Activated T-cell treated with anti-CD3 and anti-CD28 coated beads, Interleukin-2, amount 50 U/mL, for 4 hours (primary cell): ENCODE measurements around the gene DLG1. TPM values are rescaled to one million over a fixed set of nuclear protein-coding genes. Genes with fewer than 3 reads are reported as not detected.

ENCODE experiments used
- ATAC-seq, 2 donors: fragments of 200-7000 bp; cut with Tn5 transposase; one replicate each; pipeline ENCODE4 v1.10.0; 2021
- DNase-seq: peaks from one replicate; pipeline ENCODE4 v3.0.0-alpha.2; 2020
- H3K27me3 Mint-ChIP-seq: one replicate; pipeline ENCODE4 v1.8.0; 2021; ENCODE audit warnings: low read depth, mixed read lengths
- H3K36me3 Mint-ChIP-seq: one replicate; pipeline ENCODE4 v1.8.0; 2022; ENCODE audit warnings: mixed read lengths; ENCODE audit not compliant: insufficient read depth
- H3K4me1 Mint-ChIP-seq: one replicate; pipeline ENCODE4 v1.8.0; 2021; ENCODE audit warnings: low read depth, mixed read lengths
- H3K4me3 Mint-ChIP-seq: one replicate; pipeline ENCODE4 v1.8.0; 2021; ENCODE audit warnings: mild to moderate bottlenecking, moderate library complexity, mixed read lengths
- H3K9me3 Mint-ChIP-seq: one replicate; pipeline ENCODE4 v1.8.0; 2021; ENCODE audit warnings: mixed read lengths
- total RNA-seq, 3 donors: library from RNA; stranded (reverse); gene quantifications; one replicate each; pipeline ENCODE4 v1.2.1, GENCODE V29; 2021

The DLG1 gene
- total RNA-seq, 3 donors from 2014 or later, result 42.3 to 44.3 (median 44.3) TPM

DNA sequence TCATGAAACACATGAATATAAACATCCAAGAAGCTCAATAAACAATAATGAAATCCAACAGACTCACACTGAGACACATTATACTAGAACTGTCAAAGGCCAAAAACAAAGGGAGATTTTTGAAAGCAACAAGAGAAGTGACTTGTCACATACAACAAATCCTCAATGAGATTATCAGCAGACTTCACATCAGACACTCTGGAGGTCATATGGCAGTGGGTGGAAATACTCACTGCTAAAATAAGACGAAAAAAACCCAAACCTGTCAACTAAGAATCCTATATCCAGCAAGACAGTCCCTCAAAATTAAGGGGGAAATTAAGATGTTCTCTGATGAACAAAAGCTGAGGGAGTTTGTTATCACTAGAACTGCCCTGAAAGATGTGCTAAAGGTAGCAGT lies 143.4 kb downstream of the DLG1 start:
- Mint-ChIP-seq H3K4me1 (peaks cover 2% of the 10 kb centered on the region), H3K36me3 (peaks cover 42% of the 10 kb centered on the region), H3K27me3 (no peaks in the 10 kb centered on the region), H3K9me3 (peaks cover 34% of the 10 kb centered on the region), H3K4me3 (no peak overlapping the region)
- DNase-seq (no peak), ATAC-seq (no peak)

- Mint-ChIP-seq H3K9me3 (peaks cover 21% of the 10 kb centered on the region), H3K36me3 (peaks cover 38% of the 10 kb centered on the region), H3K4me3 (no peak overlapping the region), H3K27me3 (no peaks in the 10 kb centered on the region), H3K4me1 (peaks cover 6% of the 10 kb centered on the region)
- ATAC-seq (no peak), DNase-seq (no peak)
Observed at GRCh38 chr3:197151580-197151979, 146.8 kb downstream of the DLG1 start.

- DNase-seq, result no peak
- Mint-ChIP-seq H3K27me3 (no peaks in the 10 kb centered on the region), H3K4me3 (no peak overlapping the region), H3K4me1 (peaks cover 10% of the 10 kb centered on the region), H3K9me3 (peaks cover 3% of the 10 kb centered on the region), H3K36me3 (peaks cover 22% of the 10 kb centered on the region)
- no peak for ATAC-seq
Observed at GRCh38 chr3:197149528-197149927, 148.9 kb downstream of the DLG1 start.

GRCh38 chr3:197144188-197144587 lies 154.2 kb downstream of the DLG1 start:
- Mint-ChIP-seq H3K9me3 (no peaks in the 10 kb centered on the region), H3K4me3 (no peak overlapping the region), H3K36me3 (peaks cover 24% of the 10 kb centered on the region), H3K4me1 (peaks cover 12% of the 10 kb centered on the region), H3K27me3 (no peaks in the 10 kb centered on the region)
- DNase-seq (no peak), ATAC-seq (no peak)

DNA sequence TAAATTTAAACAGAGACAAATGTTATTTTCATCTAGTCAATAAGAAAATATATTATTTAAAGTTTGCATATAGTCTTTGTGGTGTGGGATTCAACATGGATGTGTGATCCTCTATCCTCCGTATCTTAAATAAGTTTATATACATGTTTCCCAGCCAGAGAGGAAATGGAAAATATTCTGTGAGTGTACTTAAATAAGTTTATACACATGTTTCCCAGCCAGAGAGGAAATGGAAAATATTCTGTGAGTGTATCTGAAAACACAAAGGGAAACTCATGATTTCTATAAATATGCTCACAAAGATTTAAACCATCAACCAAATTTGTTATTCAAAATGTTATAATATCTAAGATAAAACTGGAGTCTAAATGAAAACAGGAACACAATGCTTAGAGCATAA lies 158.8 kb downstream of the DLG1 start:
- H3K27me3 Mint-ChIP-seq, result no peaks in the 10 kb centered on the region
- H3K4me3 Mint-ChIP-seq, result no peak overlapping the region
- H3K4me1 Mint-ChIP-seq, result peaks cover 4% of the 10 kb centered on the region
- DNase-seq, result no peak
- ATAC-seq, result no peak
- peaks cover 10% of the 10 kb centered on the region for H3K9me3 Mint-ChIP-seq
- peaks cover 40% of the 10 kb centered on the region for H3K36me3 Mint-ChIP-seq

DNA sequence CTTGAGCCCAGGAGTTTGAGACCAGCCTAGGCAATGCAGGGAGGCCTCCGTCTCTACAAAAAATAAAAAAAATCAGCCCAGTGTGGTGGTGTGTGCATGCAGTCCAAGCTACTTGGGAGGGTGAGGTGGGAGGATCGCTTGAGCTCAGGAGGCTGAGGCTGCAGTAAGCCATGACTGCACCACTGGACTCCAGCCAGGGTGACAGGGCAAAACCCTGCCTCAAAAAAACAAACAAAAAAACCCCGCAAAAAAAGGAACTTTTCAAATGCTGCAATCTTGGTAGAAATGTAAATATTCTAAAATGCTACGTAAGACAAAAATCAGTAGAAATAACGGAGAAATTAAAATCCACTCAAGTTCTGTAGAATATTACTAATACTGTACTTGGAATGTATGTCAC lies 160.7 kb downstream of the DLG1 start:
- H3K4me3 Mint-ChIP-seq, result no peak overlapping the region
- peaks cover 4% of the 10 kb centered on the region for H3K4me1 Mint-ChIP-seq
- DNase-seq, result no peak
- peaks cover 49% of the 10 kb centered on the region for H3K36me3 Mint-ChIP-seq
- peaks cover 10% of the 10 kb centered on the region for H3K9me3 Mint-ChIP-seq
- no peaks in the 10 kb centered on the region for H3K27me3 Mint-ChIP-seq
- ATAC-seq, result no peak

GRCh38 chr3:197136744-197137143 lies 161.7 kb downstream of the DLG1 start:
- H3K9me3 Mint-ChIP-seq, result peaks cover 10% of the 10 kb centered on the region

DNA sequence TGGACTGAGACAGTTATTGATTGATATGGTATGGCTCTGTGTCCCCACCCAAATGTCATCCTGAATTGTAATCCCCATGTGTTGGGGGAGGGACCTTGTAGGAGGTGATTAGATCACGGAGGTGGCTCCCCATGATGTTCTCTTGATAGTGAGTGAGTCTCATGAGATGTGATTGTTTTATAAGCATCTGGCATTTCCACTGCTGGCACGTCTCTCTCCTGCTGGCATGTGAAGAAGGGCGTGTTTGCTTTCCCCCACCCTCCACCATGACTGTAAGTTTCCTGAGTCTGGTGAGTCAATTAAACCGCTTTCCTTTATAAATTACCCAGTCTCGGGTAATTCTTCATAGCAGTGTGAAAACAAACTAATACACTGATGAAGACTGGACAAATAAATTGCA lies 163.2 kb downstream of the DLG1 start:
- peaks cover 4% of the 10 kb centered on the region for H3K4me1 Mint-ChIP-seq
- DNase-seq, result no peak
- peaks cover 10% of the 10 kb centered on the region for H3K9me3 Mint-ChIP-seq
- H3K36me3 Mint-ChIP-seq, result peaks cover 50% of the 10 kb centered on the region
- ATAC-seq, result no peak
- H3K4me3 Mint-ChIP-seq, result no peak overlapping the region
- no peaks in the 10 kb centered on the region for H3K27me3 Mint-ChIP-seq

More at GRCh38 chr3:197136744-197137143, 161.7 kb downstream of the DLG1 start:
- no peaks in the 10 kb centered on the region for H3K27me3 Mint-ChIP-seq
- H3K36me3 Mint-ChIP-seq, result peaks cover 53% of the 10 kb centered on the region
- ATAC-seq, result no peak
- no peak for DNase-seq
- peaks cover 4% of the 10 kb centered on the region for H3K4me1 Mint-ChIP-seq
- H3K4me3 Mint-ChIP-seq, result no peak overlapping the region

- DNase-seq, result no peak
- H3K36me3 Mint-ChIP-seq, result peaks cover 50% of the 10 kb centered on the region
Observed at GRCh38 chr3:197132916-197133530, 165.4 kb downstream of the DLG1 start.

DNA sequence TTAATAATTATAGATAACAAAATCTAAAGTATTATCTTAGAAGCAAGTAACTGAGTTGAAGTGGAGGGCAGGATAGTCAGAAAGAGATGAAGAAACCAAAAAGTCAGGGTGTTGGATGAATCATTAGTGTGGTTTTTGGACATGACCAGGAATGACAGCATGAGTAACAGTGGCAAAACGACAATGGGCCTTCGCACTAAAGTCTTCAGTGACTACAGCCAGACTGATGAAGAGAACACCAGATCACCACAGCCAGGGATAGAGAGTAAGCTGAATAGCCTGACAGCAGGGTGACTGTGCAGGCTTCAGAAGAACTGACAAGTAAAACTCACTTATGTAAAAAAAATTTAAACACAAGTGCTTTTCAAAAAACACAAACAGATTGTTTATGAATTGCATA lies 172.8 kb downstream of the DLG1 start:
- Mint-ChIP-seq H3K4me1 (no peaks in the 10 kb centered on the region), H3K27me3 (no peaks in the 10 kb centered on the region), H3K9me3 (no peaks in the 10 kb centered on the region), H3K36me3 (peaks cover 19% of the 10 kb centered on the region), H3K4me3 (no peak overlapping the region)
- ATAC-seq (no peak), DNase-seq (no peak)

More at GRCh38 chr3:197132916-197133530, 165.4 kb downstream of the DLG1 start:
- peaks cover 10% of the 10 kb centered on the region for H3K9me3 Mint-ChIP-seq
- ATAC-seq, result no peak
- H3K4me3 Mint-ChIP-seq, result no peak overlapping the region
- H3K4me1 Mint-ChIP-seq, result no peaks in the 10 kb centered on the region
- H3K27me3 Mint-ChIP-seq, result no peaks in the 10 kb centered on the region

DNA sequence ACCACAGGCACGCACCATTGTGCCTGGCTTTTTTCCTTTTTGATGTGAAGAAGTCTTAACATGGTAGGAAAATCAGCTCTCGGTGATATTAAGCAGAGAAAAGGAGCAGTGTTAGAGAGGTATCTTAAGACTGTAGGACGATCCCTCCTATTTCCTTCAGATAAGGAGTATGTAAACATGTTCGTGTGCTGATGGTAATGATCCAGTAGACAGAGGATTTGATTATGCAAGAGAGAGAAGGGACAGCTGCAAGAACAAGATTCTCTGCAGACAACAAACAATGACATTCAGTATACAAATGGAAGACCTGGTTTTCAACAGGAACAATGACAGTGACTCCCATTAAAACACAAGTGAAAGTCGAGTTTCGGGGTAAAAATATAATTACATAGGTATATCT lies 173.7 kb downstream of the DLG1 start:
- H3K36me3 Mint-ChIP-seq, result peaks cover 20% of the 10 kb centered on the region
- no peak for ATAC-seq
- H3K9me3 Mint-ChIP-seq, result no peaks in the 10 kb centered on the region
- no peaks in the 10 kb centered on the region for H3K4me1 Mint-ChIP-seq
- H3K27me3 Mint-ChIP-seq, result no peaks in the 10 kb centered on the region
- no peak overlapping the region for H3K4me3 Mint-ChIP-seq
- no peak for DNase-seq

GRCh38 chr3:197122394-197122793 lies 176.0 kb downstream of the DLG1 start:
- ATAC-seq, result no peak
- Mint-ChIP-seq H3K4me1 (no peaks in the 10 kb centered on the region), H3K27me3 (no peaks in the 10 kb centered on the region)

DNA sequence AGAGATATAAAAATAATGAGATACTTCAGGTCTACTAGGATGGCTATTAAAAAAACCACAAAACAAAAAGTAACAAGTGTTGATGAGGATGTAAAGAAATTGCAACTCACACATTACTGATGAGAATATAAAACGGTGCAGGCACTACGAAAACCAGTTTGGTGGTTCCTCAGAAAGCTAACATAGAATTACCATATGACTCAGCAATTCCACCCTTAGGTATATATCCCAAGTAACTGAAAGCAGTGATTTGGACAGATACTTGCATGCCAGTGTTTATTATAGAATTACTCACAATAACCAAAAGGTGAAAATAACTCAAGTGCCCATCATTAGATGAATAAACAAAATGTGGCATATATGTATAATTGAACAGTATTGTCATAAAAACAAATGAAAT lies 181.3 kb downstream of the DLG1 start:
- Mint-ChIP-seq H3K9me3 (no peaks in the 10 kb centered on the region), H3K36me3 (peaks cover 33% of the 10 kb centered on the region), H3K27me3 (no peaks in the 10 kb centered on the region), H3K4me1 (peaks cover 2% of the 10 kb centered on the region), H3K4me3 (no peak overlapping the region)
- DNase-seq (no peak), ATAC-seq (no peak)

More at GRCh38 chr3:197122394-197122793, 176.0 kb downstream of the DLG1 start:
- Mint-ChIP-seq H3K9me3 (no peaks in the 10 kb centered on the region), H3K36me3 (peaks cover 21% of the 10 kb centered on the region), H3K4me3 (no peak overlapping the region)
- no peak for DNase-seq

DNA sequence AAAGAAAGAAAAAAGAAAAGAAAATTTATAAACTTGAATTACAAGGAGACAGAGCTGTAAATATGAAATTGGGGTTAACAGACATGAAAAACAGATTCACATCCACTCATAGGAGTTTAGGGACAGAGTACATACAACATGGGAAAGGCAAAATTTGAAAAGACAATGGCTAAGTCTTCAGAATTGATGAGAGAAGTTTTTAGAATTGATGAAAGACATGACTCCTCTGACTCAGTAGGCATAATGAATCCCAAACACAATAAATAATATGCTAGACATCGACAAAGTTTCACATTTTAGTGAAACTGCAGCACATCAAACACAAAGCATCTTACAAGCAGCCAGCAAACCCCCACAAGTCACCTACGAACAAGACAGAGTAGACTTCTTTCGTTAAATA lies 184.4 kb downstream of the DLG1 start:
- Mint-ChIP-seq H3K36me3 (peaks cover 45% of the 10 kb centered on the region), H3K4me1 (peaks cover 2% of the 10 kb centered on the region), H3K9me3 (no peaks in the 10 kb centered on the region), H3K4me3 (no peak overlapping the region), H3K27me3 (no peaks in the 10 kb centered on the region)
- DNase-seq, result no peak
- ATAC-seq, result no peak

GRCh38 chr3:197111685-197112084 lies 186.7 kb downstream of the DLG1 start:
- peaks cover 52% of the 10 kb centered on the region for H3K36me3 Mint-ChIP-seq
- H3K9me3 Mint-ChIP-seq, result no peaks in the 10 kb centered on the region
- no peak for ATAC-seq
- no peaks in the 10 kb centered on the region for H3K27me3 Mint-ChIP-seq
- H3K4me3 Mint-ChIP-seq, result no peak overlapping the region
- no peak for DNase-seq
- no peaks in the 10 kb centered on the region for H3K4me1 Mint-ChIP-seq
